Endodermal cell (in vitro differentiated cells): ENCODE measurements around the gene CUX1. TPM values are rescaled to one million over a fixed set of nuclear protein-coding genes. Genes with fewer than 3 reads are reported as not detected.

ENCODE experiments used
- DNase-seq: peaks from one replicate; pipeline ENCODE4 v3.0.0-alpha.2; 2017
- H3K27ac ChIP-seq: 2 replicates; pipeline ENCODE4 v1.5.1; 2013; ENCODE audit warnings: mild to moderate bottlenecking, low read depth, low read length, moderate library complexity
- H3K27me3 ChIP-seq: 2 replicates; pipeline ENCODE4 v1.6.1; 2013; ENCODE audit warnings: mild to moderate bottlenecking, low read length, moderate library complexity; ENCODE audit not compliant: insufficient read depth, control insufficient read depth, poor library complexity, severe bottlenecking
- H3K36me3 ChIP-seq: 2 replicates; pipeline ENCODE4 v1.7.0; 2013; ENCODE audit warnings: mild to moderate bottlenecking, low read length, moderate library complexity; ENCODE audit not compliant: control insufficient read depth, insufficient read depth
- H3K4me1 ChIP-seq: one replicate; pipeline ENCODE4 v1.7.0; 2013; ENCODE audit warnings: low read length; ENCODE audit not compliant: control insufficient read depth, insufficient read depth
- H3K4me3 ChIP-seq: 2 replicates; pipeline ENCODE4 v1.5.1; 2013; ENCODE audit warnings: mild to moderate bottlenecking, low read length, moderate library complexity
- H3K9ac ChIP-seq: 2 replicates; pipeline ENCODE4 v1.6.1; 2013; ENCODE audit warnings: mild to moderate bottlenecking, low read length, moderate library complexity; ENCODE audit not compliant: poor library complexity, severe bottlenecking; ENCODE audit errors: extremely low read depth
- H3K9me3 ChIP-seq: 2 replicates; pipeline ENCODE4 v1.6.1; 2013; ENCODE audit warnings: mild to moderate bottlenecking, low read length, moderate library complexity; ENCODE audit not compliant: control insufficient read depth
- H3K27ac Mint-ChIP-seq: 2 replicates; pipeline ENCODE4 v1.8.0; 2020; ENCODE audit warnings: mixed read lengths
- H3K27me3 Mint-ChIP-seq: 2 replicates; pipeline ENCODE4 v1.8.0; 2021; ENCODE audit warnings: mild to moderate bottlenecking, mixed read lengths; ENCODE audit not compliant: insufficient read depth
- H3K36me3 Mint-ChIP-seq: 2 replicates; pipeline ENCODE4 v1.8.0; 2020; ENCODE audit warnings: low read depth, mixed read lengths
- H3K4me1 Mint-ChIP-seq: 2 replicates; pipeline ENCODE4 v1.8.0; 2020; ENCODE audit warnings: mixed read lengths
- H3K4me3 Mint-ChIP-seq: 2 replicates; pipeline ENCODE4 v1.8.0; 2020; ENCODE audit warnings: mild to moderate bottlenecking, moderate library complexity, mixed read lengths
- H3K9me3 Mint-ChIP-seq: 2 replicates; pipeline ENCODE4 v1.8.0; 2020; ENCODE audit warnings: mild to moderate bottlenecking, mixed read lengths
- WGBS, 2 experiments: methylation state at CpG; one replicate each; pipeline versions ENCODE4 v1.1.5 to v1.1.7; 2013; ENCODE audit warnings: missing lambda C conversion rate in 2 of 2, mixed read lengths in 1 of 2; ENCODE audit not compliant: insufficient coverage in 1 of 2, insufficient read length in 1 of 2; 5-methylcytosine and 5-hydroxymethylcytosine counted together
- total RNA-seq, 2 donors: library from RNA; stranded (reverse); fragmentation: NEBNext Ultra II Directional in 1 of 2; extraction: Animal tissue kit (Norgen Biotek cat#: 25700) in 1 of 2; gene quantifications; 2 replicates in 1 of 2; 3 replicates in 1 of 2; pipeline ENCODE4 v1.2.1, GENCODE V29; 2021
- TF ChIP-seq, protein P1 (sequence below): fragments of 200-600 bp; sonication (generic); conservative IDR thresholded peaks from 2 replicates; pipeline ENCODE4 v1.5.0; 2021; ENCODE audit warnings: antibody characterized with exemption, mild to moderate bottlenecking

CUX1 gene
- total RNA-seq, 2 donors from 2014 or later: 85.1 to 108 TPM

DNA sequence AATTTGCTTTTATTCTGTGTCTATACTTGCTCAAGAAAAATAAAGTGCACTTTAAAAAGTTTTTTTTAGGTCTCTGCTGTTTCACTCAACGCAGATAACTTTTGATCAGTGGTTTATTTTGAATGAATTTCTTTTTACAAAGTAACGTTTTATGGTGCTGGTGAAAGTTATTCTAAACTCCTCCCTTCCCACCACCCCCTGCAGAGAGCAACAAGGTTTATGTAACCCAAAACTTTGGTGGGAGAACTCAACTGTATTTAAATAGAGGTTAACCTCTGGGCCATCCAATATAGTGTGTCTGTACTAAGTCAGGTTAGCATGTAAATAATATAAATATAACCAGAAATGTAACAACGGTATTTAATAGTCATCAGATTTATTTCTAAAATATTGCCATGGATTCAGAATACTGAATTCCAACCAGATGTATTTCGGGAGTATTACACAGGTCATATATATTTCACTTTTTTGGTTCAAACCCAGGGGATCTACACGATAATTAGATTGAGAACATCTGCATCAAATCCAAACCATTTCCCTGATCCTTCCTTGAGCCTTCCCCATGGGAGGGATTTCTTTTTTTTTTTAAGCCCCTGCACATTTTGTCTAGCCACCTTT lies 3.9 kb upstream of the CUX1 start:
- H3K36me3 ChIP-seq: no peaks in the 10 kb centered on the region
- no peaks in the 10 kb centered on the region for H3K9me3 ChIP-seq
- H3K4me1 Mint-ChIP-seq: peaks cover 10% of the 10 kb centered on the region
- no peak for DNase-seq
- WGBS, 2 experiments: 51 to 73% methylated on average over 4 of the region's 5 CpGs
- no peak overlapping the region for H3K27ac Mint-ChIP-seq
- H3K4me1 ChIP-seq: no peaks in the 10 kb centered on the region
- no peaks in the 10 kb centered on the region for H3K9me3 Mint-ChIP-seq
- H3K27me3 Mint-ChIP-seq: peaks cover 6% of the 10 kb centered on the region
- H3K36me3 Mint-ChIP-seq: no peaks in the 10 kb centered on the region
- peak overlapping the region; percentile 5 for H3K4me3 ChIP-seq
- no peak overlapping the region for H3K4me3 Mint-ChIP-seq
- H3K27ac ChIP-seq: no peak overlapping the region
- TF ChIP-seq, protein P1, sequence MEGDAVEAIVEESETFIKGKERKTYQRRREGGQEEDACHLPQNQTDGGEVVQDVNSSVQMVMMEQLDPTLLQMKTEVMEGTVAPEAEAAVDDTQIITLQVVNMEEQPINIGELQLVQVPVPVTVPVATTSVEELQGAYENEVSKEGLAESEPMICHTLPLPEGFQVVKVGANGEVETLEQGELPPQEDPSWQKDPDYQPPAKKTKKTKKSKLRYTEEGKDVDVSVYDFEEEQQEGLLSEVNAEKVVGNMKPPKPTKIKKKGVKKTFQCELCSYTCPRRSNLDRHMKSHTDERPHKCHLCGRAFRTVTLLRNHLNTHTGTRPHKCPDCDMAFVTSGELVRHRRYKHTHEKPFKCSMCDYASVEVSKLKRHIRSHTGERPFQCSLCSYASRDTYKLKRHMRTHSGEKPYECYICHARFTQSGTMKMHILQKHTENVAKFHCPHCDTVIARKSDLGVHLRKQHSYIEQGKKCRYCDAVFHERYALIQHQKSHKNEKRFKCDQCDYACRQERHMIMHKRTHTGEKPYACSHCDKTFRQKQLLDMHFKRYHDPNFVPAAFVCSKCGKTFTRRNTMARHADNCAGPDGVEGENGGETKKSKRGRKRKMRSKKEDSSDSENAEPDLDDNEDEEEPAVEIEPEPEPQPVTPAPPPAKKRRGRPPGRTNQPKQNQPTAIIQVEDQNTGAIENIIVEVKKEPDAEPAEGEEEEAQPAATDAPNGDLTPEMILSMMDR: no peak
- no peak overlapping the region for H3K9ac ChIP-seq
- peaks cover 17% of the 10 kb centered on the region for H3K27me3 ChIP-seq

DNA sequence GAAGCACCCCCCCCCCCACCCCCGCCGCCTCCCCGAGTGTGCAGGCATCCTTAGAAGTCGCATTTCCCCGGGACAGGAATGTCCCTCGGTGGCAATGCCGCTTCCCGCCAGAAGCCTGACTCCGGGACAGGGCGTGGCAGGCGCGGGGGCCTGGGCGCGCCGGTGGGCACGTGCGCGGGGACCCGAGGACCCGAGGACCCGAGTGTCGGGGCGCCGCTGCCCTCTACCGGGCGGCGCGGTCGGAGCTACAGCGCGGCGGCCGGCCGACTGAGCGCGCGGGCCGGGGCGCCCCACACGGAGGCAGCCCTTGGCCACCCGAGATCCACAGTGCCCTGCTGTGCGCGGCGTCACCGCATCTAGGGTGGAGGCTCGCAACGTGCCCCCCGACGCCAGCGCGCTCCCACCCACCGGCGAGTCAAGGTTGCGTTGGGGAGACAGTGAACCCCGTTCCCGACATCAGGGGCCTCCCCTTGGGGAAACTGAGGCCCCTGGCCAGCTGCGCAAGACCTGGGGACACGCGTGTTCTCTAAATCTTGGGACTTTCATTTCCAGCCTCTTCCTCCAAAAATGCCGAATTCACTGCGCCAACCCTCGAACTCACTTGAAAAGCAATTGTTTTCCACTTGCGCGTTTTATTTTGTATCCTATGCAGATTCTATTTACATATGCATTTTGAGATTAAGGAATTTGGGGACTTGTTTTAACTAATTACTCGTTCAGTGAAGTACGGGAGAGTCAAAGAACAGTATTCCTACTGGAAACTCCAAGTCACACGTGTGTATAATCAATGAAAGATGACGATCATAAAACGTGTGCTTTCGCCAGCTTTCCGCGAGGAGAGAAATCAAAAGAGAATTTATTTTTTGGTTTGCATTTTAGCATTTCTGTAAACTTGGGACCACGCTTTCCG lies 3.1 kb upstream of the CUX1 start:
- WGBS, 2 experiments: 2 to 4% methylated on average over 26 to 72 of the region's 74 CpGs
- Mint-ChIP-seq H3K36me3 (no peaks in the 10 kb centered on the region), H3K4me3 (peak overlapping the region; percentile 57), H3K4me1 (peaks cover 16% of the 10 kb centered on the region), H3K27ac (no peak overlapping the region), H3K9me3 (no peaks in the 10 kb centered on the region), H3K27me3 (peaks cover 6% of the 10 kb centered on the region)
- peaks cover 17% of the 10 kb centered on the region for H3K27me3 ChIP-seq
- H3K27ac ChIP-seq: no peak overlapping the region
- DNase-seq: peak; percentile 83
- no peaks in the 10 kb centered on the region for H3K9me3 ChIP-seq
- TF ChIP-seq, protein P1: peak; percentile 73
- H3K9ac ChIP-seq: peak overlapping the region; percentile 47
- no peaks in the 10 kb centered on the region for H3K36me3 ChIP-seq
- H3K4me3 ChIP-seq: peak overlapping the region; percentile 85
- peaks cover 6% of the 10 kb centered on the region for H3K4me1 ChIP-seq

DNA sequence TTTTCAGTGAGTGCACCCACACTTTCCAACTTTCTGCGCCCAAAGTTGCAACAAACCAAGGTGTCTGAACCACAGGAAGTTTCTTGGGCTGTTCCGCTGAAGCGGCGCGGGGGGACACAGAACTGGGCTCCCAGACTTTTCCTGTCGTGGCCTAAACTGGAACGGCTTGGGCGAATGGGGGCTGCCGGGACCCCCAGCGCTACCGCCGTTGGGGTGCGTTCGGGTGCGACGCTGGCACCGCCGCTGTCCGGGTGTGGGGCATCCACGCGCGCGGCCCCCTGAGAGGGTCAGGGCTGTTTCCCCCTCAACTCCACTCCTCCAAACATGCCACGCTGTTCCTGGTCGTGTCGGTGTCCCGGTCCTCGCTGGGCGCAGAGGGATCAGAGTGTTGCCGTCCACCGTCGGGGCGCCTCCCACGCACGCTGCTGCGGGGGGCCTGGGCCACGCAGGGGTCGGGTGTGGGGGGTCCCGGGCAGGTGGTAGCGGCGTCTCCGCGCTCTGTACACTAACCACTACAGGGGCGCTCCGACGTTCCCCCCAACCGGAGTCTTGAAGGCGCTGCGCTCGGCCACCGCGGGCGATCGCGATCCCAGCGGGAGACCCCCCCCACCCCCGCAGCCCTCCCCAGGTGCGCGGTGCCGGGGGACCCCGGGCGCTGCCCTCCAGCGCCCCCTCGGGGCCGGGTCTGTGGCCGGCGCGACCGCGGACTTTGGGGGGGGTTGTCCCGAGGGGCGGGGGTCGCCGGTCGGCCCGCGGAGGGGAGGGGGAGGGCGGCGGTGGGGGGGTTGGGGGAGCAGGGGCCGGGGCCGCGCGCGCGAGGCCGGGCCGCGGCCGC lies 2.2 kb upstream of the CUX1 start:
- Mint-ChIP-seq H3K4me3 (peak overlapping the region; percentile 80), H3K9me3 (no peaks in the 10 kb centered on the region), H3K36me3 (no peaks in the 10 kb centered on the region), H3K27me3 (peaks cover 6% of the 10 kb centered on the region), H3K4me1 (peaks cover 25% of the 10 kb centered on the region), H3K27ac (no peak overlapping the region)
- no peak overlapping the region for H3K27ac ChIP-seq
- peak; percentile 89 for DNase-seq
- no peaks in the 10 kb centered on the region for H3K9me3 ChIP-seq
- peak overlapping the region; percentile 85 for H3K4me3 ChIP-seq
- H3K27me3 ChIP-seq: peaks cover 17% of the 10 kb centered on the region
- peaks cover 7% of the 10 kb centered on the region for H3K4me1 ChIP-seq
- TF ChIP-seq, protein P1: peak; percentile 75
- peak overlapping the region; percentile 47 for H3K9ac ChIP-seq
- 1% methylated on average over 38 to 73 of the region's 89 CpGs for WGBS, 2 experiments
- no peaks in the 10 kb centered on the region for H3K36me3 ChIP-seq
